HFF-Myc (cell line): ENCODE measurements around the gene ADAMTS13.

Experiments used
- DNase-seq: peaks from one replicate; pipeline ENCODE4 v3.0.0-alpha.2; 2011; ENCODE audit warnings: low read depth; ENCODE audit errors: extremely low read depth
- H3K4me3 ChIP-seq: replicated peaks from 2 replicates; pipeline ENCODE4 v1.5.1; 2011; ENCODE audit warnings: low read depth, mild to moderate bottlenecking, control low read depth, low read length
- TF ChIP-seq, protein P1 (sequence below): IDR thresholded peaks from 2 replicates; pipeline ENCODE4 v1.5.1; 2012; ENCODE audit warnings: mild to moderate bottlenecking, low read depth, low read length, control low read depth; ENCODE audit errors: missing control alignments

The ADAMTS13 gene

DNA sequence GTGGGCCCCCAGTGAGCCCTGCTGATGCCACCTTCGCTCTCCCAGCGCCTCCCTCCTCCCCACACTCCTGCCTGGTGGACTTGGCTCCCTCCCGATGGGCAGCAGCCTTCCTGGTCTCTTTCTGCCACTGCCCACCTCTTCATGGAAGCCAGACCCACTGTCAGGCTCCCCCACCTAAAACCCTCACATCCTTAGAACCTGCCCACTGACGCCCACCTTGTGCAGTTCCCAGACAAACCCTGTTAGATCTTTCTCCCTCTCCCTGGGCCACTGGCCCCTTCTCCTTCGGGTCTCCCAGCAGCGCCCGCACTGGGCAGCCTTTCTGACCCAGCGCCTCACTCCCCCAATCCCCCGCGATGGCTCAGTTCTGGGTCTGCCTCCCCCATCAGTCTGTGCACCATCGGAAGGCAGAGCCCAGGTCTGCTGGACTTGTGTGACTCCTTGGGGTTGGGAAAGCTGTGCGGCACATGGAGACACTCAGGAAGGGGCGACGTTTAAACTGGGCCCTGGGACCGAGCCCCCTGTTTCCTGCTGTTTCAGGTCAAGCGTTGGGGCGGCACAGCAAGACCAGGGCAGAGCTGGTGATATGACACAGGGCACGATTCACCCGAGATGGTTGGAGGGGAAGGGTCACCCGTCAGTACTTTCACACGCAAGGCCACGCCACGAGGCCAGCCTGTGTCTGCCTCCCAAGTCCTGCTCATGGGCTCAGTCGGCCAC, 85.2 kb downstream of the ADAMTS13 start:
- H3K4me3 ChIP-seq = no peak overlapping the region
- DNase-seq = no peak
- TF ChIP-seq, protein P1, sequence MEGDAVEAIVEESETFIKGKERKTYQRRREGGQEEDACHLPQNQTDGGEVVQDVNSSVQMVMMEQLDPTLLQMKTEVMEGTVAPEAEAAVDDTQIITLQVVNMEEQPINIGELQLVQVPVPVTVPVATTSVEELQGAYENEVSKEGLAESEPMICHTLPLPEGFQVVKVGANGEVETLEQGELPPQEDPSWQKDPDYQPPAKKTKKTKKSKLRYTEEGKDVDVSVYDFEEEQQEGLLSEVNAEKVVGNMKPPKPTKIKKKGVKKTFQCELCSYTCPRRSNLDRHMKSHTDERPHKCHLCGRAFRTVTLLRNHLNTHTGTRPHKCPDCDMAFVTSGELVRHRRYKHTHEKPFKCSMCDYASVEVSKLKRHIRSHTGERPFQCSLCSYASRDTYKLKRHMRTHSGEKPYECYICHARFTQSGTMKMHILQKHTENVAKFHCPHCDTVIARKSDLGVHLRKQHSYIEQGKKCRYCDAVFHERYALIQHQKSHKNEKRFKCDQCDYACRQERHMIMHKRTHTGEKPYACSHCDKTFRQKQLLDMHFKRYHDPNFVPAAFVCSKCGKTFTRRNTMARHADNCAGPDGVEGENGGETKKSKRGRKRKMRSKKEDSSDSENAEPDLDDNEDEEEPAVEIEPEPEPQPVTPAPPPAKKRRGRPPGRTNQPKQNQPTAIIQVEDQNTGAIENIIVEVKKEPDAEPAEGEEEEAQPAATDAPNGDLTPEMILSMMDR = no peak

DNA sequence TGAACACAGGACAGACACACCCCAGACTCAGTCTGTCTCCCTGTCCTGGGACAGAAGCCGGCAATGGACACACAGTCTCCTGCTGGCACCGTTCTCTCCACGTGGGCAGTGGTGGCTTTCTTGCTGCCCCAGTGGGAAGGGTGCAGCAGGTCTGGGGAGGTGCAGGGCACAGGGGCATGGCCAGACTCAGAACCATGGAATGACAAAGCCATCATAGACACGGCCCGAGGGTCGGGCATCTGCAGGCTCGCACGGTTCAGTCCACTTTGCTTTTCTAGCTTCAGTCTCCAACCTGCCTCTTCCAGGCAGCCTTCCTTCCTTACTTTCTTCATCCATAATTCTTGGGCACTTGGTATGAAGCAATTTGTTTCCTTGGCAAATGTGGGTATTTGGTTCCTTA, 85.9 kb downstream of the ADAMTS13 start:
- DNase-seq = no peak
- no peak overlapping the region for H3K4me3 ChIP-seq
- TF ChIP-seq, protein P1 = no peak
